RWPE2 (cell line): Measurements from ENCODE around the gene FIZ1.

Experiments used
- ATAC-seq: fragments of 200-7000 bp; cut with Tn5 transposase; 3 replicates; pipeline ENCODE4 v1.9.1; 2021; ENCODE audit warnings: low read depth
- DNase-seq: peaks from one replicate; pipeline ENCODE4 v3.0.0-alpha.2; 2020; ENCODE audit warnings: low spot score
- H3K27ac ChIP-seq: fragments of 450-650 bp; 2 replicates; pipeline ENCODE4 v1.5.1; 2017; ENCODE audit warnings: mild to moderate bottlenecking; ENCODE audit not compliant: poor library complexity, severe bottlenecking
- H3K27me3 ChIP-seq: fragments of 250-450 bp; sonication (Bioruptor Pico); 2 replicates; pipeline ENCODE4 v1.5.1; 2021; ENCODE audit warnings: mild to moderate bottlenecking, moderate library complexity; ENCODE audit not compliant: insufficient read depth, poor library complexity, severe bottlenecking
- H3K36me3 ChIP-seq: fragments of 250-450 bp; sonication (Bioruptor Pico); 2 replicates; pipeline ENCODE4 v1.5.1; 2020; ENCODE audit warnings: low read depth, mild to moderate bottlenecking, moderate library complexity
- H3K4me1 ChIP-seq: fragments of 250-450 bp; sonication (Bioruptor Pico); 2 replicates; pipeline ENCODE4 v1.5.1; 2021; ENCODE audit warnings: mild to moderate bottlenecking, moderate library complexity; ENCODE audit not compliant: insufficient read depth, poor library complexity, severe bottlenecking
- H3K4me3 ChIP-seq: fragments of 250-450 bp; sonication (Bioruptor Pico); 2 replicates; pipeline ENCODE4 v1.5.1; 2021; ENCODE audit warnings: mild to moderate bottlenecking, moderate library complexity; ENCODE audit not compliant: severe bottlenecking
- H3K9me3 ChIP-seq: fragments of 250-450 bp; sonication (Bioruptor Pico); 2 replicates; pipeline ENCODE4 v1.5.1; 2021; ENCODE audit warnings: mild to moderate bottlenecking, moderate library complexity; ENCODE audit not compliant: severe bottlenecking
- TF ChIP-seq, protein P1 (sequence below): fragments of 450-650 bp; IDR thresholded peaks from one replicate; pipeline ENCODE4 v1.5.1; 2017; ENCODE audit warnings: mild to moderate bottlenecking, moderate library complexity; ENCODE audit not compliant: poor library complexity, severe bottlenecking

FIZ1 gene

DNA sequence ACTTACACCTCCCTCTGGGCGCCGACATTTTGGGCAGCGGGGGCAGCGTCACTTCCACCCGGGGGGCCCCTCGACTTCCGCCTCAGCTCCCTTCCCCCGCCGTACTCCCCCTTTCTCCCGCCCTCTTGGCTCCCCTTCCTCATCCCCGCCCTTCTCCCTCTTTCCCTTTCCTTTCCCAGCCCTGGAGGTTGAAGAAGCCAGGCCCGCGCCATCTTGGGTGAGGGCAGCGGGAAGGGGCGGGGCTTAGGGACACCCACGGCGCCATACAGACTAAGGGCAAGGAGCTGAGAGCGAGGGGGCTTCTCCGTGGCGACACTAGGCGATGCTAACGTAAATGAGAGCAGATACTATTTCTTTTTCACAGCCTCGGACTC lies at the start of gene FIZ1:
Gene FIZ1 (minus strand): TSS at position 50 of the 374 bp plus-strand sequence. CDS start 1,652 bp downstream, outside the sequence.
- Histone ChIP-seq H3K27ac (peak within 1 kb of the TSS; percentile 83), H3K4me1 (peaks cover 9% of the 10 kb centered on the region), H3K36me3 (peaks cover 24% of the 10 kb centered on the region), H3K9me3 (no peaks in the 10 kb centered on the region), H3K27me3 (no peaks in the 10 kb centered on the region), H3K4me3 (peak within 1 kb of the TSS; percentile 67)
- peak; percentile 80 for ATAC-seq
- DNase-seq, result peak; percentile 95
- TF ChIP-seq, protein P1, sequence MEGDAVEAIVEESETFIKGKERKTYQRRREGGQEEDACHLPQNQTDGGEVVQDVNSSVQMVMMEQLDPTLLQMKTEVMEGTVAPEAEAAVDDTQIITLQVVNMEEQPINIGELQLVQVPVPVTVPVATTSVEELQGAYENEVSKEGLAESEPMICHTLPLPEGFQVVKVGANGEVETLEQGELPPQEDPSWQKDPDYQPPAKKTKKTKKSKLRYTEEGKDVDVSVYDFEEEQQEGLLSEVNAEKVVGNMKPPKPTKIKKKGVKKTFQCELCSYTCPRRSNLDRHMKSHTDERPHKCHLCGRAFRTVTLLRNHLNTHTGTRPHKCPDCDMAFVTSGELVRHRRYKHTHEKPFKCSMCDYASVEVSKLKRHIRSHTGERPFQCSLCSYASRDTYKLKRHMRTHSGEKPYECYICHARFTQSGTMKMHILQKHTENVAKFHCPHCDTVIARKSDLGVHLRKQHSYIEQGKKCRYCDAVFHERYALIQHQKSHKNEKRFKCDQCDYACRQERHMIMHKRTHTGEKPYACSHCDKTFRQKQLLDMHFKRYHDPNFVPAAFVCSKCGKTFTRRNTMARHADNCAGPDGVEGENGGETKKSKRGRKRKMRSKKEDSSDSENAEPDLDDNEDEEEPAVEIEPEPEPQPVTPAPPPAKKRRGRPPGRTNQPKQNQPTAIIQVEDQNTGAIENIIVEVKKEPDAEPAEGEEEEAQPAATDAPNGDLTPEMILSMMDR, result no peak

DNA sequence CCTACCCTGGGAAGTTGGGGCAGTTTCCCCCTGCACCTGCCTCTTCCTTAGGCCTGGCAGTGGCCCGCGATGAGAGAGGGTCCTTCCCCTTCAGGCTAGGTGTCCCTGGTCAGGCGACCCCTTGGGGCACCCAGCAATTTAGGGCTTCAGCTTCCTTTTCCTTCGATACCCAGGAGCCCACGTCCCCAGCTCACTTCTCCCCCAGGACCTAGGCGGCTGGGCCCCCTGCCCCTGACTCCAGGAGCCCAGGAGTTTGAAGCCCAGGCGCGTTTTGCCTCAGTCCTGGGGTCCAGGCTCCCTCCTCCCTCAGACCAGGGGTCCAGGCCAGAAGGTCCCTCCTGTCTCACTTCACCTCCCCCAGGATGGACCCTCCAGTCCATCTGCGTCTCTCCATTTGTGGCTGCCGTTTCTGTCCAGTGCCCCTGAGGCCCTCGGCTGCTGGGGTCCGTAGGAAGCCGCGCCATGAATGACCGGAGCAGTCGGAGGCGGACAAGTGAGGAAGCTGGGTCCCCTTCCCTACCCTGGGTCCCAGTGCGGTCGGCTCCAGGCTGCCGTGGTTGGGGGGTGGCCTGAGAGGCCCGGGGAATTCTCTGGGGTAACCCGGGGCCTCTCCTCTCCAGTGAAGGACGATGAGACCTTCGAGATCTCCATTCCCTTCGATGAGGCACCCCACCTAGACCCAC lies 49.4 kb upstream of the FIZ1 start:
- DNase-seq, result no peak
- peak overlapping the region; percentile 76 for H3K4me3 ChIP-seq
- TF ChIP-seq, protein P1, result no peak
- H3K27me3 ChIP-seq, result no peaks in the 10 kb centered on the region
- H3K9me3 ChIP-seq, result no peaks in the 10 kb centered on the region
- H3K36me3 ChIP-seq, result peaks cover 17% of the 10 kb centered on the region
- ATAC-seq, result 0 out of 3 replicates have a peak, but pooled peaks have one; percentile 14
- H3K27ac ChIP-seq, result peak overlapping the region; percentile 66
- no peaks in the 10 kb centered on the region for H3K4me1 ChIP-seq

DNA sequence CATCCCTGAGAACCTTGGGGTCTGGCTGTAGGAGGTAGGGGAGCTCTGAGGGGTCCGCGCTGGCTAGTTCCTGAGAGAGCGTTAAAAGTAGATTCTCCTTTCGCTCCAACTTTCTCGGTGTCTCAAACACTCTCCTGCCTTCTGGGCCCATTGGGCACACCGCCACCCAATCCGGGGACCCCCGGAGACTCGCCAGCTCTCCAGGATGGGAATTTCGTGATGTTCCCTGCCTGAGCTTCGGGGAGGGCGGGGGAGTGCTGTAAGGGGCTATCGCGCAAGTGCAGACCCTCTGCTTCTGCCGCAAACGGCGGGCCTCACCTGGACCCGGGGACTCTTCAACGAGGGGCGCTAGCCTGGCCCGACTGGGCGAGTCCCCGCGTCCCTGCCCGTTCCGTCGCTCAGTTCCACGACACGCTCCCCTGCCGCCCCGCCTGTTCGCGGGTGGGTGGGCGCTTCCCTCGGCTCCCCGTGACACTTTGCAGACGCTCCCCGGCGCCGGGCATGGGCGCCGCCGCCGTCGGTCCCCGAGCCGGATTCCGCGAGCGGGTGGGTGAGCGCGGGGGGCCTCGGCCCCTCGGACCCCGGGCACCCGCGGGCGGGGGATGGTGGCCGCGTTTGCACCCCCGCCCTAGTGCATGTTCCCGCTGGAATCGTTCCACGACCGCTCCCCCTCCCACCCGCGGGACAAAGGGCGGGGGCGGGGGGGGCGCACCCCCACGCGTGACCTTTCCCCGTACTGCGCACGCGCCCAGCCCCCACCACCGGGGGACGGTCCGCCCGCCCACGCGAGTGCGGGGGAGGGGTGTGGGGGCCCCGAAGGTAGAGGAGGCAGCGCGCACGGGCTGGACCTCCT lies 48.6 kb upstream of the FIZ1 start, which contains the start of gene CCDC106:
Gene CCDC106 (plus strand): TSS at position 481 of the 853 bp plus-strand sequence. CDS start 835 bp downstream, outside the sequence.
- TF ChIP-seq, protein P1, result no peak
- DNase-seq, result no peak
- Histone ChIP-seq H3K36me3 (peaks cover 17% of the 10 kb centered on the region), H3K9me3 (no peaks in the 10 kb centered on the region), H3K27me3 (no peaks in the 10 kb centered on the region), H3K27ac (peak within 1 kb of the TSS; percentile 66), H3K4me1 (no peaks in the 10 kb centered on the region), H3K4me3 (peak within 1 kb of the TSS; percentile 76)
- ATAC-seq, result peak; percentile 40

GRCh38 chr19:55646889-55647731 lies 47.8 kb upstream of the FIZ1 start:
- H3K4me1 ChIP-seq, result no peaks in the 10 kb centered on the region
- no peaks in the 10 kb centered on the region for H3K27me3 ChIP-seq
- H3K36me3 ChIP-seq, result peaks cover 17% of the 10 kb centered on the region
- DNase-seq (no peak), ATAC-seq (no peak)
- peak overlapping the region; percentile 66 for H3K27ac ChIP-seq
- TF ChIP-seq, protein P1, result no peak
- H3K4me3 ChIP-seq, result peak overlapping the region; percentile 76
- no peaks in the 10 kb centered on the region for H3K9me3 ChIP-seq
